IPS-20b (cell line): ENCODE data around the gene ARIH2.

Source experiments
- H3K27ac ChIP-seq: one replicate; pipeline ENCODE4 v1.5.1; 2013; ENCODE audit warnings: low read length
- H3K27me3 ChIP-seq: 2 replicates; pipeline ENCODE4 v1.6.1; 2013; ENCODE audit warnings: mild to moderate bottlenecking, low read length, inconsistent platforms; ENCODE audit not compliant: insufficient read depth
- H3K36me3 ChIP-seq: 2 replicates; pipeline ENCODE4 v1.6.1; 2013; ENCODE audit warnings: low read depth, mild to moderate bottlenecking, inconsistent platforms, low read length, moderate library complexity; ENCODE audit not compliant: insufficient read depth
- H3K4me1 ChIP-seq: 2 replicates; pipeline ENCODE4 v1.6.1; 2013; ENCODE audit warnings: mild to moderate bottlenecking, control low read depth, inconsistent platforms, low read length, moderate library complexity; ENCODE audit not compliant: insufficient read depth
- H3K4me3 ChIP-seq: 2 replicates; pipeline ENCODE4 v1.5.1; 2013; ENCODE audit warnings: mild to moderate bottlenecking, low read length, inconsistent platforms
- H3K9ac ChIP-seq: 2 replicates; pipeline ENCODE4 v1.6.1; 2013; ENCODE audit warnings: low read depth, mild to moderate bottlenecking, inconsistent platforms, low read length, moderate library complexity
- H3K9me3 ChIP-seq: 2 replicates; pipeline ENCODE4 v1.6.1; 2013; ENCODE audit warnings: mild to moderate bottlenecking, low read depth, low read length, inconsistent platforms; ENCODE audit not compliant: insufficient read depth

Gene ARIH2

DNA sequence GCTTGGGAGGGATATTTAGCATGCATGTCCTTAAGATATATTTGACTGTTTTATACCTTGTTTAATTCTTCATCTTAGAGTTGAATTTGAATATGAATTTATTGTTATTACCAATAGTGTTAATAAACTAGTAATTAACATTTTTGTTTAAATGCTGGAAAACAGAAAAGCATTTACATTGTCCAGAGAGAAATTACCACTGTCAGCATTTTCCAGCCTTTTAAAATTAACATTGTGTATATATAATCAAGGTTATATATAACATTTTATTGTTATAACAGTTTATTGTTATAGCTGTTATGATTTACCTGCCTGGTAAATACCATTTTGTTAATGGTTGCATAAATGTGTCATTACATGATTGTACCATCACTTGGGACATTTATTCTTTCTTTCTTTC, 63.4 kb downstream of the ARIH2 start:
- H3K9ac ChIP-seq = no peak overlapping the region
- no peaks in the 10 kb centered on the region for H3K27me3 ChIP-seq
- no peak overlapping the region for H3K27ac ChIP-seq
- no peak overlapping the region for H3K4me3 ChIP-seq
- H3K4me1 ChIP-seq = no peaks in the 10 kb centered on the region
- peaks cover 85% of the 10 kb centered on the region for H3K36me3 ChIP-seq
- no peaks in the 10 kb centered on the region for H3K9me3 ChIP-seq

DNA sequence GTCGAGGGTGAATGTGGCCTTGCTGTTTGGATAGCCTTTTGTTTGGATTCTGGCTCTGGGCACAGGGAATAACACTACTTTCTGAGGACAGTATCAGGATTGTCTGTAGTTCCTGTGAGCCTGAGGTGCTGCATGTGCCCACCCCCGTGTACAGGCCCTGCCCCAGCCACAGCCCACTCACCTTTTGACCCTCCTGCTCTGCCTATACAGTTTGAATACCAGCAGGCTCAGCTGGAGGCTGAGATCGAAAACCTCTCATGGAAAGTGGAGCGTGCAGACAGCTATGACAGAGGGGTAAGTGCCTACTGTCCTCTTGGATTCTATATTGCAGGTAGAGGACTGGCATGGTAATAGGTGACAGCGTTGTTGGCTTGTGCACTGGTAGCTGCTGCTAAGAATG, 64.0 kb downstream of the ARIH2 start:
- Histone ChIP-seq H3K4me3 (no peak overlapping the region), H3K27me3 (no peaks in the 10 kb centered on the region), H3K36me3 (peaks cover 80% of the 10 kb centered on the region), H3K9me3 (no peaks in the 10 kb centered on the region), H3K27ac (no peak overlapping the region), H3K9ac (no peak overlapping the region), H3K4me1 (no peaks in the 10 kb centered on the region)

DNA sequence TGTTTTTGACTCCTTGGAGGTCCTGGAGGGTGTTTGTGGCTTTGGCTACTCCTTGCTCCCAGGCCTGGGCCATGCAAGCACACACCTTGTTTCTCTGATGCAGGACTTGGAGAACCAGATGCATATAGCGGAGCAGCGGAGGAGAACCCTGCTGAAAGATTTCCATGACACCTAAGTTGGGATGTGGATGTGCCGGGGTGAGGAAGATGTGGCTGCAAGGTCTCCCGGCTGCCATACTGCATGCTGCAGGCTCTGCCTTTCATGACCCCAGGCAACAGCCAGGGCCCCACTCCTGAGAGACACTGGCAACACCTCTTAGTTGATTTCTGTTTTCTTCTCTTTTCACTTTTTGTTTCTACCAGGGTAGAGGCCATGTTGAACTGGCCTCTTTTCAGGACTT, 64.5 kb downstream of the ARIH2 start:
- no peaks in the 10 kb centered on the region for H3K27me3 ChIP-seq
- no peaks in the 10 kb centered on the region for H3K9me3 ChIP-seq
- H3K27ac ChIP-seq = no peak overlapping the region
- H3K9ac ChIP-seq = no peak overlapping the region
- no peak overlapping the region for H3K4me3 ChIP-seq
- peaks cover 76% of the 10 kb centered on the region for H3K36me3 ChIP-seq
- no peaks in the 10 kb centered on the region for H3K4me1 ChIP-seq

DNA sequence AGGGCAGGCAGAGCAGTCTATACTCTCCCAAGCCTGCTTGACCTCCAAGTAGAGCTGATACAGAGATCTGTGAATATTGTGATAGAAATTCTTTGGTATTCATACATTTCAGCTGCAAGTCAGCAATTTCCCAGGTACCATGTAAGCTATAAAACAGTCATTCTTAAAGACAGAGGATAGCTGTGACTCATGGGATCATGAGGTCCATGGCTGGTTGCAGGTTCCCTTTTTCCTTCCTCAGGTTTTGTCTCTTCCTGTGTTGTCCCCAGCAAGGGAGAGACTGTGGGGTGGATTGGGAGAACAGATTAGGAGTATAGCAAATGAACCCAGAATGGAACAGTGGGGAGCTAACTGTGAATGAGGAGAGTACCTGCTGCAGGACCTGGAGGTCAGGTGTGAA, 66.0 kb downstream of the ARIH2 start:
- Histone ChIP-seq H3K4me3 (no peak overlapping the region), H3K9ac (no peak overlapping the region), H3K9me3 (no peaks in the 10 kb centered on the region), H3K27ac (no peak overlapping the region), H3K36me3 (peaks cover 63% of the 10 kb centered on the region), H3K27me3 (no peaks in the 10 kb centered on the region), H3K4me1 (peaks cover 5% of the 10 kb centered on the region; the same call in 1 of the 2 replicates)

DNA sequence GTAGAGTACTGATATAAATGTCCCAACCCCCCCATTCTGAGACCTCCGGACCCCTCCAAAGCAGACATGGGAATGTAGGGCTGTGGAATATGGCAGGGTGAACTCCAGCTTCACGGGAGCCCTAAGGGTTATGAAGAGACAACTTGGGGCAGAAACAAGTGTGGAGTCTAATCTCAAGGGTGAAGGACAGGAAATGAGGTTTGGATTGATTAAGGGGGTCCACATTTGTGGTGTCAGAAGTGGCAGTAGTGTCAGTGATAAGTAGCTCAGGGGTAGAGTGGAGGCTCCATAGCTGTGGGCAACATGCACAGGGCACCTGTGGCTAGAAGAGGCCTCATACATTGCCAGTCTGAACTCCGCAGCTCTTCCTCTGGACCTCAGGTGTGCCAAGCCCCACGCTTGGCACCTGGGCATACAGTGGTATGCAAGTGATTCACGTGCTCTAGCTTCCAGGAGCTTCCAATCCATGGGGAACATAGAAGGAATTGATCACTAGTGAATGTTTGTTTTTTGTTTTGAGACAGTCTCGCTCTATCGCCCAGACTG, 67.3 kb downstream of the ARIH2 start:
- Histone ChIP-seq H3K36me3 (peaks cover 52% of the 10 kb centered on the region), H3K9ac (no peak overlapping the region), H3K27ac (no peak overlapping the region), H3K4me1 (peaks cover 6% of the 10 kb centered on the region; the same call in 1 of the 2 replicates), H3K9me3 (no peaks in the 10 kb centered on the region), H3K4me3 (no peak overlapping the region), H3K27me3 (no peaks in the 10 kb centered on the region)

DNA sequence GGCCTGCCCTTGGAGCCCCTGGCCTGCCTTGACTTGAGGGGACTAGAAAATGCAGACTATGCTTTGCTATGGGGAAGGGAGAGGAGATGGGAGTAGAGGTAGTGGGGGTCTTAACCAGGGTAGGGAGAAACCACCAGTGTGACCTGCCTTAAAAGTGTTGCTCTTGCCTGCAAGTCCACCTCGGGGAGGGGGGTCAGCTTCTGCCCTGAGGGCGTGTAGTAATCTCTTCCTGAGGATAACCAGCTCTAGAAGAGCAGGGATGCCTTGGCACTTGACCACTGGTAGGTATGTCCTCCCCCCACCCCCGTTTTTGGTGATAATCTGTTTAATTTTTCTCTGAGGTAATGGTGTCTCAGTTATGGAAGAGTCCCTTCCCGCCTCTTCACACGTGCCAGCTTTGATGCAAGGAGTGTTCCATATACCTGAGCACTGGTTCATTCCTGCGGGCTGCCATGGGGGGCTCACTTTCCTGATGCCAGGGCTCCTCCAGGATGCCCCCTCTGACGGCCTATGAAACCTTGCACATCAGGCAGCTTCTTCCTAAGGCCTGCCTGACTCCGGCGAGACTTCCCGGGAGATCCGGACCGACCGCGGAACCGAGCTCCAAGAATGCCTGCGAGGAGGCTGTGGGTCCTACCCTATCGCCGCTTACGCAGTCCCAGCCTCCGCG, 70.6 kb downstream of the ARIH2 start:
- peak overlapping the region; percentile 85 for H3K9ac ChIP-seq
- peaks cover 21% of the 10 kb centered on the region for H3K36me3 ChIP-seq
- H3K4me1 ChIP-seq = peaks cover 13% of the 10 kb centered on the region
- H3K4me3 ChIP-seq = peak overlapping the region; percentile 91
- H3K27me3 ChIP-seq = no peaks in the 10 kb centered on the region
- H3K27ac ChIP-seq = peak overlapping the region; percentile 78
- H3K9me3 ChIP-seq = no peaks in the 10 kb centered on the region

DNA sequence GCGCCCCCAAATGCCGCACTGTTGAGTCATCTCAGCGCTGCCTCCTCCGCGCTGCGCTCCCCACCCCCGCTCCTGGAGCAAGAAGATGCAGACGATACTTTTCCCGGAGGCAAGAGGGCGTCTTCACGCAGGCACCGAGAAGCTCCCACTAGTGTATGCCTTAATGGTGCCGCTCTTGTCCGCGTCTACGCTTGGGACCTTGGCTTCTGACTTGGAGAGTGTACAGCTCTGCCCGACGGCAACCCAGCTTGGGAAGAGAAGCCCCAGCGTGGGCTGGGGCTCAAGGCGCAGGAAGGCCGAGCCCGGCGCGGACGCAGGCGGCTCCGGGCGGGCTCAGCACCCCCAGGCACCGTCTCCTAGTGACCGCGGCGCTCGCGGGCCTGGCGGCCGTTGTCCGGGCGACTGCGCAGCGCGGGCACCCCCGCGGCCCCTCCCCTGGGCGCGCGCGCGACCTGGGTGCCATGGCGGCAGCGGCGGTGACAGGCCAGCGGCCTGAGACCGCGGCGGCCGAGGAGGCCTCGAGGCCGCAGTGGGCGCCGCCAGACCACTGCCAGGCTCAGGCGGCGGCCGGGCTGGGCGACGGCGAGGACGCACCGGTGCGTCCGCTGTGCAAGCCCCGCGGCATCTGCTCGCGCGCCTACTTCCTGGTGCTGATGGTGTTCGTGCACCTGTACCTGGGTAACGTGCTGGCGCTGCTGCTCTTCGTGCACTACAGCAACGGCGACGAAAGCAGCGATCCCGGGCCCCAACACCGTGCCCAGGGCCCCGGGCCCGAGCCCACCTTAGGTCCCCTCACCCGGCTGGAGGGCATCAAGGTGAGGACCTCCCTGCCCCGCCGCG, 71.4 kb downstream of the ARIH2 start, which contains the start of gene P4HTM:
Gene P4HTM (plus strand): TSS at position 446 of the 840 bp plus-strand sequence. CDS start 16 bp downstream, at position 462.
- Histone ChIP-seq H3K36me3 (peaks cover 19% of the 10 kb centered on the region), H3K27me3 (no peaks in the 10 kb centered on the region), H3K9ac (peak within 1 kb of the TSS; percentile 85), H3K27ac (peak within 1 kb of the TSS; percentile 78), H3K4me3 (peak within 1 kb of the TSS; percentile 91), H3K9me3 (no peaks in the 10 kb centered on the region), H3K4me1 (peaks cover 13% of the 10 kb centered on the region)

DNA sequence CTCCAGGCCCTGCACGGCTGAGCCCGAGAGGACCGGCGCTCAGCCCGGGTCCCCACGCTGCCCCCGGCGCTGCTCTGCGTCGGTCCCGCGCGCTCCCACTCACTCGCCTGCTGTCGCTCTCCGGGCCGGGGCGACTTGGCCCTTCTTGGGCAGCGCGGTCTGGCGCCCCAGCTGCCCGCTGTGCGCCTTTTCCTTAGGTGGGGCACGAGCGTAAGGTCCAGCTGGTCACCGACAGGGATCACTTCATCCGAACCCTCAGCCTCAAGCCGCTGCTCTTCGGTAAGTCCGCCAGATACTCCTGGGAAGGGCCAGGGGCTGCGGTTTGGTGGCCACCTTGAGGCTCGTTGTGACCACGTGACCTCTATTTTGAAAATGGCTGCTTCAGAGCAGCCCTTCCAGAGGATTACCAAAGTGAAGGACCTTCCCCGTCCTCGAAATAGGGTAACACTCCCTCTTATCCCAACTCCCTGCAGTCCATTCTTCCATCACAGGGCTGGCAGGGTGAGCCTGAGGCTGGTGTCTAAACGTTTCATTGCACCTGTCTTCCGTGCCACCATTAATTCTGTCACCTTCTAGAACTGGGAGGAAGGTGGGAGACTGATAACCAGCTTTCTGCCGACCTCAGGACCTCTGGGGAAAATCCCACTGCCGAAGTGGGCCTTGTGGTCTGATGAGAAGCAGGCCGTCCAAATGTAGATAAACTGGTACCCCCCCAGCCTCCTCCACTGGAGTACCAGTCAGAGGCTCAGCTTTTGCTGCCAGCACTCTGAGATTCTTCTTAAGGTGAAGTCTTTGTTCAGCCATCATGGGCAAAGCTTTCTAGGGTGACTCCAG, 72.2 kb downstream of the ARIH2 start:
- Histone ChIP-seq H3K27me3 (no peaks in the 10 kb centered on the region), H3K36me3 (peaks cover 14% of the 10 kb centered on the region), H3K9me3 (no peaks in the 10 kb centered on the region), H3K4me1 (peaks cover 13% of the 10 kb centered on the region), H3K4me3 (peak overlapping the region; percentile 91), H3K9ac (peak overlapping the region; percentile 85), H3K27ac (peak overlapping the region; percentile 51)

DNA sequence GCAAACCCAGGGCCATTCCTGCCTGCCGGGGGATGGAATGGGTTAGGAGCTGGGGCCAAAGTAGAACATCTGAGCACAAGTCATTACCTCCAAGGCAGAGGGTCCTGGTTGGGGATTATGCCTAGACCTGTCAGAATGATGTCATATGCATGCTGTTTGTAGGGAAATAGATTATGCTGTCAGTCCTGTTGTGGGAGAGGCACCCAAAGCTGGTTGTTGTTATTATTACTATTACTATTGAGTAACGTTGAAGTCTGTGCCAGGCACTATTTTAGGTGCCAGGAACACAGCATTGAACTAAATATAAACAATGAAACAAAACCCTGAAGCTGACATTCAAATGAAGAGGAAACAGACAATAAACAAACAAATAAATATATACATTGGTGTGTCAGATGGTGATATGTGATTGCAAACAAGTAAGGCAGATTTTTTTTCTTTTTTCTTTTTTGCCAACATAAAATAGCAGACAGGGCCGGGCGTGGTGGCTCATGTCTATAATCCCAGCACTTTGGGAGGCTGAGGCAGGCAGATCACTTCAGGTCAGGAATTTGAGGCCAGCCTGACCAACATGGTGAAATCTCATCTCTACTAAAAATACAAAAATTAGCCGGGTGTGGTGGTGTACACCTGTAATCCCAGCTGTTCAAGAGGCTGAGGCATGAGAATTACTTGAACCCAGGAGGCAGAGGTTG, 73.4 kb downstream of the ARIH2 start:
- H3K27ac ChIP-seq = no peak overlapping the region
- no peaks in the 10 kb centered on the region for H3K27me3 ChIP-seq
- H3K36me3 ChIP-seq = peaks cover 11% of the 10 kb centered on the region; the same call in 1 of the 2 replicates
- no peaks in the 10 kb centered on the region for H3K9me3 ChIP-seq
- peak overlapping the region; percentile 85; the same call in 1 of the 2 replicates for H3K9ac ChIP-seq
- peak overlapping the region; percentile 91 for H3K4me3 ChIP-seq
- H3K4me1 ChIP-seq = peaks cover 13% of the 10 kb centered on the region

DNA sequence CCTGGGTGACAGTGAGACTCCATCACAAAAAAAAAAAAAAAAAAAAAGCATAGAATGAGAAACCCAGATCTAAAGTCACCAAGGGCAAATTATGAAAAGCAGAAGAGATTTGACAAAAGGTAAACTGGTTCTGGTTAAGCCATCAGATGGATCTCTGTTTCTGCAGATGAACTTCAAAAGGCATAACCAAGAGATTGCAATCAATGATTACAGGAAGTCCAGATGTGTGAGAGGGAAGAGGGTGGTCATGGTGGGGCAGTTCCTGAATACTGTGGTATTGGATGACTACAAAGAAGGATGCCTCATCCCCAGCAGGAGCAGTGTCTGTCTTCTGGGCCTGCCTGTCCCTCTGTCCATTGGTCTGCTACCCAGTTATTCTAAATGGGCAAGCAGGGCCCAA, 75.2 kb downstream of the ARIH2 start:
- no peaks in the 10 kb centered on the region for H3K27me3 ChIP-seq
- no peak overlapping the region for H3K9ac ChIP-seq
- no peaks in the 10 kb centered on the region for H3K9me3 ChIP-seq
- no peak overlapping the region for H3K27ac ChIP-seq
- H3K4me3 ChIP-seq = no peak overlapping the region
- H3K4me1 ChIP-seq = peaks cover 13% of the 10 kb centered on the region
- H3K36me3 ChIP-seq = peaks cover 11% of the 10 kb centered on the region; the same call in 1 of the 2 replicates

DNA sequence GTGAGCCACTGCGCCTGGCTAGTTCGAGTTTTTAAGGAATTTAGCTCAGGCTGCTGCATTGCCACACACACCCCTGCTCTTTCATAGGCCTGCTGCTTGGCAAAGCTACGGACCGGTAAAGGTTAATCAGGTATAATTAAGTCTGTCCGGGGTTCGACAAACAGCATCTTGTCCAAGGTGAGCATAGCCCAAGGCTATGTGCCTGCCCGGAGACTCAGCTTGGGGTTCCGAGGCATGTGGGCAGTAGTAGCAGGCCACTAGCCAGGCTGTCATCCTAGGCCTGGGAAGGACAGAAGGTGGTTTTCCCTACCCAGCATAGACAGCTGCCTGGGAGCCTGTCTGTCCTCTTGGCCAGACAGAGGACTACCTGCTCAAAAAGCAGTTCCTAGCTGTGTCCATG, 78.0 kb downstream of the ARIH2 start:
- Histone ChIP-seq H3K4me3 (no peak overlapping the region), H3K27ac (no peak overlapping the region), H3K9me3 (no peaks in the 10 kb centered on the region), H3K4me1 (peaks cover 10% of the 10 kb centered on the region), H3K36me3 (peaks cover 11% of the 10 kb centered on the region; the same call in 1 of the 2 replicates), H3K9ac (no peak overlapping the region), H3K27me3 (no peaks in the 10 kb centered on the region)
